ENCODE results near the gene PNMA6E. TPM values are rescaled to one million over a fixed set of nuclear protein-coding genes. Genes with fewer than 3 reads are reported as not detected.

Gene PNMA6E
- total and polyA plus RNA-seq, 4 donors = 0.08 TPM; not detected in 3

DNA sequence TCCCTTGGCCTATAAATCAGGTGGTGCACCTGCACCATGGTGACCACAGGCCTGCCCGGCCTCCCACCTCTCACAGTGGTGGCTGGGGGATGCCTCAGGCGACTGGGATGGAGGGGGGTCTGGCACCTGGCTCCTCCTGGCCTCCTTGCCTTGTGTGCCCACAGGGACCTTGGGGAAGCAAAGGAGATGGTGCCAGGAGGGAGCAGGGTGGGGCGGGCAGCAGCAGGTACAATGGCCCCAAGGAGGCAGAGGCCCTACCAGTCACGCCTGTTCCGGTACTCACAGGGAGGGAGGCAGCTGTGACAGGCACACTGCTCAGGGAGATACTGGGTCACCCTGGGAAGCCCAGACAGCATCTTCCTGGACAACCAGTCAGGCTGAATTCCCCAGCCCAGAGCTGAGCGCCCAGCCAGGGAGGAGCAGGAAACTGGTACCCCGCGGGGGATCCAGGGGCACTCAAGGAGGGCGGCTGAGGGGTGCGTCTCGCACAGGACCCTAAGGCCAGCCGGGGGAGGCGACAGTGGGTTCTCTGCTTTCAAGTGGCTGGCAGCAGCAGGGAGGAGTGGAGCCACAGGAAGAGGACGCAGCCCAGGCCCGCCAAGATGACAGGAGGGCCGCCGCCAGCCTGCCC, 45.9 kb upstream of the PNMA6E start:
- Histone ChIP-seq H3K9me3 (ENCODE audit: control insufficient read depth in 4 of 4, insufficient read depth in 3 of 4, low read length in 3 of 4) (no peaks in the 10 kb centered on the region), H3K4me1 (ENCODE audit: control insufficient read depth in 5 of 5, insufficient read depth in 5 of 5, low read length in 5 of 5) (no peaks in the 10 kb centered on the region), H3K27me3 (ENCODE audit: control insufficient read depth in 3 of 3, insufficient read depth in 3 of 3, low read length in 2 of 3) (no peaks in the 10 kb centered on the region), H3K36me3 (ENCODE audit: control insufficient read depth in 4 of 4, insufficient read depth in 4 of 4, low read length in 4 of 4) (peaks cover 0 to 1% (median 0%) of the 10 kb centered on the region in 4 donors), H3K4me3 (no peak overlapping the region), H3K27ac (ENCODE audit: low read depth in 1 of 2, low read length in 1 of 2) (no peak overlapping the region), H3K9ac (ENCODE audit: insufficient read depth in 1 of 2, low read length in 2 of 2) (no peak overlapping the region)
- no peak for DNase-seq
- 88 to 92% methylated on average over 14 to 17 of the region's 17 CpGs for WGBS, 2 donors
- TF ChIP-seq, protein P1, sequence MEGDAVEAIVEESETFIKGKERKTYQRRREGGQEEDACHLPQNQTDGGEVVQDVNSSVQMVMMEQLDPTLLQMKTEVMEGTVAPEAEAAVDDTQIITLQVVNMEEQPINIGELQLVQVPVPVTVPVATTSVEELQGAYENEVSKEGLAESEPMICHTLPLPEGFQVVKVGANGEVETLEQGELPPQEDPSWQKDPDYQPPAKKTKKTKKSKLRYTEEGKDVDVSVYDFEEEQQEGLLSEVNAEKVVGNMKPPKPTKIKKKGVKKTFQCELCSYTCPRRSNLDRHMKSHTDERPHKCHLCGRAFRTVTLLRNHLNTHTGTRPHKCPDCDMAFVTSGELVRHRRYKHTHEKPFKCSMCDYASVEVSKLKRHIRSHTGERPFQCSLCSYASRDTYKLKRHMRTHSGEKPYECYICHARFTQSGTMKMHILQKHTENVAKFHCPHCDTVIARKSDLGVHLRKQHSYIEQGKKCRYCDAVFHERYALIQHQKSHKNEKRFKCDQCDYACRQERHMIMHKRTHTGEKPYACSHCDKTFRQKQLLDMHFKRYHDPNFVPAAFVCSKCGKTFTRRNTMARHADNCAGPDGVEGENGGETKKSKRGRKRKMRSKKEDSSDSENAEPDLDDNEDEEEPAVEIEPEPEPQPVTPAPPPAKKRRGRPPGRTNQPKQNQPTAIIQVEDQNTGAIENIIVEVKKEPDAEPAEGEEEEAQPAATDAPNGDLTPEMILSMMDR (IDR thresholded peaks at IDR 0.05; ENCODE audit: control extremely low read depth, extremely low read depth) = no peak
- ATAC-seq (ENCODE audit: insufficient read depth, low FRiP score) = no peak

DNA sequence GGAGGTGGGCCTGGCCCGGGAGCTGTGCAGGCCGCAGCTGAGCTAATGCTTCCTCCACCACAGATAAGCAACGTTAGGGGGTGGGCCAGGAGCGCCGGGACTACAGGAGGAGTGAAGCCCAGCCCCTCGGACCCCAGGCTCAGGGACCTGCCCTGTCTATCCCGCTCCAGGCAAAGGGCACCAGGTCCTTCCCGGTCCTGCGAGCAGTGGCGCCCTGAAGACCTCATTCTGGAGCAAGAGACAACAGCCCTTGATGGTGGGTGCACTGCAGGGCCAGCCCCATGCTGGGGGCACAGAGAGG, 45.4 kb upstream of the PNMA6E start:
- peaks cover 0 to 1% (median 0%) of the 10 kb centered on the region in 4 donors for H3K36me3 ChIP-seq (ENCODE audit: control insufficient read depth in 4 of 4, insufficient read depth in 4 of 4, low read length in 4 of 4)
- ATAC-seq (ENCODE audit: insufficient read depth, low FRiP score) (no peak), DNase-seq (no peak)
- H3K9me3 ChIP-seq (ENCODE audit: control insufficient read depth in 4 of 4, insufficient read depth in 3 of 4, low read length in 3 of 4) = no peaks in the 10 kb centered on the region
- no peak overlapping the region for H3K27ac ChIP-seq (ENCODE audit: low read depth in 1 of 2, low read length in 1 of 2)
- TF ChIP-seq, protein P1 (IDR thresholded peaks at IDR 0.05; ENCODE audit: control extremely low read depth, extremely low read depth) = no peak
- no peak overlapping the region for H3K9ac ChIP-seq (ENCODE audit: insufficient read depth in 1 of 2, low read length in 2 of 2)
- no peak overlapping the region for H3K4me3 ChIP-seq
- 80% methylated on average over 6 to 10 of the region's 10 CpGs for WGBS, 2 donors
- H3K27me3 ChIP-seq (ENCODE audit: control insufficient read depth in 3 of 3, insufficient read depth in 3 of 3, low read length in 2 of 3) = no peaks in the 10 kb centered on the region
- H3K4me1 ChIP-seq (ENCODE audit: control insufficient read depth in 5 of 5, insufficient read depth in 5 of 5, low read length in 5 of 5) = no peaks in the 10 kb centered on the region

DNA sequence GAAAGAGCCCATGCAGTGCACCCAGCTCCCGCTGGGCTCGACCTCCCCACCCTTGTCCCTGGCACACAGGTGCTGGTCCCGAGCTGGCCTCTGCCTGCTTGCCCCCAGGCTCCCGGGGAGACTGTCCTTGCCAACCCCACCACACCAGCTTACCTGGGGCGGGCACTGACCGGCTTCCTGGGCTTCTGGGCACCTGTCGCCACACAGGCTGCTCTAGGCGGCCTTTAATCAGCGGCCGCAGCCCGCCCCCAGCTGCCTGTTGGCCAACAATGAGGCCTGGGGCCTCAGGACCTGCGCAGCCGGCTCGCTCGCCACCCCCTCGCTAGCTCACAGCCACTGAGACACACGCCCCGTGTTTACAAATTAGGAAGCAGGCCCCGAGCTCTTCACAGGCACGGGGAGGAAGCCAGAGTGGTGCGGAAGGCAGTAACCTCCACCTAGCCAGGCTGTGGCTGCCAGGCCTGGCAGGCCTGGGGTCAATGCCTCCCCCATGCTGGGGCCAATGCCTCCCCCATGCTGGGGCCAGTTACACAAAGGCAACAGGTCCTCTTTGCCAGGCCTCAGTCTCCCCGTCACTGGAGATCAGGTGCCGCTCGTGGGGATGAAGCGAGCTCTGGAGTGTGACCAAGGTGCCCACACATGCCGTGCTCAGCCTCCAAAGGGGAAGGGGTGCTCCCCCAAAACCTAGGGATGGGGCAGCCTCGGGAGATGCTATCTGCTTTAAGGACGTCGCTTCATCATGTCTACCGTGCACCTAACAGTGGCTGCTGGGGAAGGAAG, 44.9 kb upstream of the PNMA6E start, which contains the start of gene TREX2:
Gene TREX2 (minus strand): TSS at position 201 of the 780 bp plus-strand sequence. CDS start 626 bp downstream, outside the sequence.
- Histone ChIP-seq H3K36me3 (ENCODE audit: control insufficient read depth in 4 of 4, insufficient read depth in 4 of 4, low read length in 4 of 4) (peaks cover 0 to 1% (median 0%) of the 10 kb centered on the region in 4 donors), H3K9ac (ENCODE audit: insufficient read depth in 1 of 2, low read length in 2 of 2) (no peak within 1 kb of the TSS), H3K4me1 (ENCODE audit: control insufficient read depth in 5 of 5, insufficient read depth in 5 of 5, low read length in 5 of 5) (no peaks in the 10 kb centered on the region), H3K4me3 (no peak within 1 kb of the TSS), H3K27ac (ENCODE audit: low read depth in 1 of 2, low read length in 1 of 2) (no peak within 1 kb of the TSS), H3K27me3 (ENCODE audit: control insufficient read depth in 3 of 3, insufficient read depth in 3 of 3, low read length in 2 of 3) (no peaks in the 10 kb centered on the region), H3K9me3 (ENCODE audit: control insufficient read depth in 4 of 4, insufficient read depth in 3 of 4, low read length in 3 of 4) (no peaks in the 10 kb centered on the region)
- WGBS, 2 donors = 74 to 81% methylated on average over 16 to 30 of the region's 30 CpGs
- TF ChIP-seq, protein P1 (IDR thresholded peaks at IDR 0.05; ENCODE audit: control extremely low read depth, extremely low read depth) = no peak
- ATAC-seq (ENCODE audit: insufficient read depth, low FRiP score) (no peak), DNase-seq (no peak)
